ENCODE data around the gene MACO1.

The MACO1 gene

DNA sequence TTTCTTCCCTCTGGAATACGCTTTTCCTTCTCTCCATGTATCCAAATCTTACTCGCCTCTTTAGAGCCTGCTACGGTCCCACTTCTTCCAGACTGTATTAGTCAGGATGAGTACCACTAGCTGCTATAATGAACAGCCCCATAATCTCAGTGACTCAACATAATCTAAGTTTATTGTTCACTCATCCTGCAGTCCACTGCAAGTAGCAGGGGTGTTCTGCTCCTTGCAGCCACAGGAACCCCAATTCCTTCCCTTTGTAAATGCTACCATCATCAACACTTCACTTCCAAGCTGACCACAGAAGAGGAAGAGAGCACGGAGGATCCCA lies 94.6 kb downstream of the MACO1 start:
- no peak for DNase-seq

DNA sequence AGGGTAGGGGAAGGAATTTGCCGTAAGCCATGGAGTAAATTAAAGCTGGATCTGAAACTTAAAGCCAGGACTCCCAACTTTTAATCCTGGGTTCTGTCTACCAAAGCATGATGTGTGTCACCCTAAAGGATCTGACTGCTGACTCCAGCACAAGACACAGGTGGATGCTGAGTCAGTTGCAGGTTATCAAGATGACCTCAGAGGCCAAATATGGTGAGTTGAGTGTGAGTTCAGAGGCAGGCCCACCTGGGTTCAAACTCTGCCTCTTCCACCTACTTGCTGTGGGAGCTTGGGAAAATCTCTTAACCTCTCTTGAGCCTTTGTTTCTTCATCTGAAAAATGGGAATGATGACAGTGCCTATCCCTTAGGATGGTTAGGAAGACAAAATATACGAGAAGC lies 96.1 kb downstream of the MACO1 start:
- no peak for DNase-seq

DNA sequence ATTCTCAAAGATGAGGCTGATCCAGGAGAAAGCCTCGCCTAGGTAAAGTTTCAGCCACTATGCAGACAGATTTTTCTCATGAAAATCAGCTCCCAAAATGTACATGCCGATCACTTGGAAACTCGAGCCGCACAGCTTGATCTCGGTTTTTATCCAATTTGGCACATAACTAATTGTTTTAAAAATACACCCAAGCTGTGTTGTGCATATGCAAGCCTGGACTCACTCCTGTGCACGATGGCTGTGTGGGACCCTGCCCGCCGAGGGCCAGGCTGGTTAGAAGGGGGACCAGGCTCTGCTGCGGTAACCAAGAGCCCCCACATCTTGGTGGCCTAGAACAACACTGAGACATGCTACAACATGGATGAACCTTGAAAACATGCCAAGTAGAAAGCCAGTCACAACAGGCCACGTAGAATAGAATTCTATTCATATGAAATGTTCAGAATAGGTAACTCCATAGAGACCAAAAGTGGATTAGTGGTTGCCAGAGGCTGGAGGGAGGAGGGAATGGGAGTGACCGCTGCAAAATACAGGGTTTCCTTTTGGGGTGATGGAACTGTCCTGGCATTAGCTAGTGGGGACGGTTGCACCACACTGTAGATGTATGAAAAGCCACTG lies 96.6 kb downstream of the MACO1 start:
- DNase-seq: no peak

DNA sequence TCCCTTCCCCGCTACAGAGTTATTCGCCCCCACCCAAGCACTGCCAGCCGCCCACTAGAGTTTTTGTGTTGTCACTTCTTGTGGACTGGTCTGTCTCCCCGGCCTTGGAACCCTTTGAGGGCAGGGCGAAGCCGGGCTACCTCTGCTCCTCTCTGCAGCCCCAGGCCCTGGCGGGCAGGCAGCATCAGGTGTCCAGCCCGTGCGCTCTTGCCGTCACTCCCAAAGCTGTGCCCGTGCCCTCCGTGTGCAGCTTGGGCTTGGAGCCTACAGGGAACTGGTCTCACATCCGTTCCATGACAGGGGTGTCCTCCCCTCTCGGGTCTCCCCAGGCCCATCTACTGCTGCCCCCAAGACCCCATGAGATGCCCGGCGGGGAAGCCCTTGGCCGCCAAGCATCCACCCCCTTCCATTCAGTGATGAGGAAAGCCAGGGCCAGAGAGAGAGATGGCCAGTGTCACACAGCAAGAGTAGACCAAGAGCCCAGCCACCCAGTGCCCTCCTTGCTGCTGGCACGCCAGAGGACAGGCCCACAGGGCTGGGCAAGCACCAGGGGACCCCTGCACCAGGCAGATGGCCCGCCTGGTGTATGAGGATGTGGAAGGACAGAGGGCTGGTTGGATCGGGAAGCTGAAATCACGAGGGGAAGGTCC lies 97.4 kb downstream of the MACO1 start:
- no peak for DNase-seq

DNA sequence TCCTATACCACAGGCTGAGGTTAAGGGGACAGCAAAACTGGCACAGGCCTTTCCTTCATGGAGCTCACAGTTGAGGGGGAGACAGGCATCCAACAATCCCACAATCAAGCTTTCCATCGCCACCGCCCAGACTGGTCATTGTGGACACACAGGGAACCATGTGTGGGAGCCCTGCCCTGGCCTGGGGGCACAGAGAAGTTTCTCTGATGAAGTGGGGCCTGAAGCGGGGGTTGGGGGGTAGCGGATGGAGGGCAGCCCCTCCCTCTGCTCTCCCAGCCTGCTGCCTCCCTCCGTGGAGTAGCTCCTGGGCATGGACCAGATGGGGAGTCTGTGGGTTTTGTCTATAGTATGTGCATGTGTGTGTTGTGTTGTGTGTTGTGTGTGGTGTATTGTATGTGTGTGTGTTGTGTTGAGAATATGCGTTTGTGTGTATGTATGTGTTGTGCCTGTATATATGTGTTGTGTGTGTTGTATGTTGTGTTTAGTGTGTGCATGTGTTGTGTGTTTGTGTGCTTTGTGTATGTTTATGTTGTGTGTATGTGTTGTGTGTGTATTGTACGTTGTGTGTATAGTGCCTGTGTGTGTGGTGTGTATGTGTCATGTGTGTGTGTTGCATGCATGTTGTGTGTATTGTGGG lies 98.3 kb downstream of the MACO1 start:
- no peak for DNase-seq

DNA sequence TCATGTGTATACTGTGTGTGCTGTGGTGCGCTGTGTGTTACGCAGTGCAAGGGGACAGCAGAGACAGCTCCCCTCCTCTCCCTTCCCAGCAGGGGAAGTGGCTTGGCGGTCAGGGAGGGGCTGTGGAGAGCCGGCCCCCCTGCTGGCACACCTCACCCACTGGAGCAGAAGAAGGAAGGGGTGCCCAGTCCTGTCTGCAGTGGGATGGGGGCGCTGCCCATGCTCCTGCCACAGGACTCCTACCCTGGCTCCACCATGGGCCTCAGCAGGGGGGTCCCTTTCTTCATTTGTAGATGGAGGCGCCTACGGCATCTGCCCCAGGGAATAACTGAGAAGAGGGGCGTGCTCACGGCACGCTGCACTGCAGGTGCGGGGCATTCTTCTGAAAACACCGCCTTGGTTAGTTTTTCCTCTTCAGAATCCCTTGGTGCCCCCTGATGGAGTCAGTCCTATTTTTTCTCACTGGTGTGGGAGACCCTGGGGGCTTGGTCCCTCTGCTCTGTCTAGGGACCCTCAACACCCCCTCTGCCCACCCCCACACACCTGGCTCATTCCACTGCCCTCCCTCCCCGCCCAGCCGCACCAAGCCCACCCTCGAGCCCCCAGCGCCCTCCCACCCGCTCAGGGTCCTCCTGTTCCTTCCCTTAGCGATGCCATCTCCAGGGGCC lies 99.0 kb downstream of the MACO1 start:
- DNase-seq: no peak

DNA sequence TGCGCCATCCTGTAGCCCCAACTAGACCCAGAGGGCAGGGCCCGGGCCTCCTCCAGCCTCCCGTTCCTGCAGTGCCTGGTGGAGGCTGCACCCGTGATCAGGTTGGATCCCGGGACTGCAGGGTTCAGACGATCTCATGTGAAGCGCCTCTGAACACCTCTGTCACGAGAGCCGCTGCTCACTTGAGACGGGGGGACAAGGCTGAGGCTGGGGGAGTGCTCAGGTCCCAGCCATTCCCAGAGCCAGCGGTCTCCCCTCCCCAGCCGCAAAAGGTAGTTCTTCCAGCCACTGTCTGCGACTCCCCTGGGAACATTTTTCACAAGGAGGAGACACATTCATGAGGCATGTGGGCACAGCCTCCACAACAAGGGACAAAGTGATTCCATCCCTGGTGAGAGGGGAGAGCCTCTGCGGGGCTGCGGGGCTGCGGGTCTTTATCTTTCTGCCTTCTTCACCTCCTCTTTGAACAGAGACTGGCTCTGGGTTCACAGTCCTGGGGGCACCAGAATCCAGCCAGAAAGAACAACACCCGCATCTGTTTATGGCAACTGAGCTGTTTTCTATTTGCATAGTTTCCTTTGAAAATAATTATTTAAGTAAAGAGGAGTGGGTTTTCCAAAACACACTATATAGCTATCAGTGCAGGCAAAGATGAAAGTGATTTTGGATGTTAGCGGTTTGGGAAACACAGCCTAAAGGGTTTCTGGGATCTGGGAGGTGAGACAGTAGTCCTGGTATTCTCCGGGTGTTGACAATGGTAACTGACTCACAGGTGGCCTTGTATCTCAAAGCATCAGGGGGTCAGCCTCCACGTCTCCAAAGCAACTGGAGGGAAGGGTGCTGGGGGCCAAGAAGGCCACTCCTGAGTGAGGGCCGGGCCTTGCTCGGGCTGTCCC lies 99.7 kb downstream of the MACO1 start:
- DNase-seq: no peak

DNA sequence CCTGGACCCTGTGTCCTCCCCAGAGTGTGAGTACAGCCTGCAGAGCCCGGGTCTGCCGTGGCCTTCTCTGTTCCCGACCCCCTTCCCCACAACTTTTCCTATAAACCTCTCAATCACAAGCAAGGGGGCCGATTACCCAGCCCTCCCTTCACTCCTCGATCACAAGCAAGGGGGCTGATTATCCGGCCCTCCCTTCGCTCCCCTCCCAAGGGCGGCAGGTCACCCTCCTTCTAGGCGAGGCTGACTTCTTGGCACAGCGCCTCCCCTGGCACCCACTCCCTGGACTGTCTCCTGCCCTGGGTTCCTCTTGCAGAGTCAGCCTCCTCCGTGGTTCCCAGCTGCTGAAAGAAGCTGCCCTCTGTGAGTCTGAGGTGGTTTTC lies 100.4 kb downstream of the MACO1 start:
- no peak for DNase-seq

DNA sequence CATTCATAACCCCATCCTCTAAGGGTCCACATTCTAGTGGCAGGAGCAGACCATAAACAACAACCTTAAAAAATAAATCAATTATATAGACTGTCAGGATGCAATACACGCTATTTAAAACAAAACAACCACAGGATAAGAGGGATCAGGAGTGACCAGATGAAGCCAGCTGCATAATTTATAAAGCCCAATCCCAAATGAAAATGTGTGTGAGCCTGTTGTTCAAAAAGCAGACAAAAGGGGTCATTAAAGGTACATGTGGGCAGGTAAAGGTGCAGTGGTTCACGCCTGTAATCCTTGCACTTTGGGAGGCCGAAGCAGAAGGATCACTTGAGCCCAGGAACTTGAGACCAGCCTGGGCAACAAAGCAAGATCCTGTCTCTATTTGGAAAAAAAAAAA lies 102.3 kb downstream of the MACO1 start:
- no peak for DNase-seq

DNA sequence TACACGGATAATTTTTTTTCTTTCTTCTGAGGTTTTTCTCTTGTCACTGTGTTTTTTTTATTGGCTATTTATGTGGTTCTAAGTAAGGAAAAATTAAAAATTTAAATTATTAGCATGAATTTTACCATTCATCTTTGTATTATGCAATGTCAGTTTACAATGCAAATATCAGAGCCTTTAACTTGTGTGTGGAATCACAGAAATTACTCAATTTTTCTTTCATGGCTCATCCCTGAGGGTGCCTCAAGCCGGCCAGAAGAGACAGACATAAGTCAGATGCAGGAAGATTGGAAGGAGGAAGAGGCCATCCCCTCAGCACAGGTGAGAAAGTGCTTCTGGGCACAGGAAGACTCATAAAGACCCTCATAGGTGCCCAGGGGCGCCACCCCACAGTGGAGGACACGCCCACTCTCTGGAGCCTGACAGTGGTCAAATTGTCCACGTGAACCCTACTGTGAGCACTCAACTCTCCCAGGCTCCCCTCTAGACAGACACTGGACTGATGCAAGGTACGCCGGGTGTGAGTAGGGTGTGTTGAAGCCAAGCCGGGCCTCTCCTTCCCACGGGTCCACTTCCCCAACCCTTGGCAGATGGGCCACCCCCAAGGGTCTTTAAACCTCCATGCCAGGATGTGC lies 103.2 kb downstream of the MACO1 start:
- DNase-seq: no peak

DNA sequence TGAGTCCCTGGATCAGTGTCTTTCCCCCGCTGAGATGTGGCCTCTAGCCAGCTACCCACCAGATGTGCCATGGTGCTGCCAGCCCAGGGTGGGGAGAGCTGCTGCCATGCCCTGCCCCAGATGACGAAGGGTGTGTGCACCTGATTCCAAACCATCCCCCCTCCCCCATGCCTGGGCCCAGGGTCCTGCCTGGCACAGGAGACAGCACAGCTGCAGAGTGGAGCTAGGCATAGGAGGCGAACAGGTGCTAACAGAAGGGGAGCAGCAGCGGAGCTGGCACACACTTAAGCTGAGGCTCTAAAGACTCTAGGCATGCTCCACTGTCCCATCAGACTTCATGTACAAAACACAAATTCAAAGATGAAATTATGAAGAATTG lies 103.7 kb downstream of the MACO1 start:
- no peak for DNase-seq

DNA sequence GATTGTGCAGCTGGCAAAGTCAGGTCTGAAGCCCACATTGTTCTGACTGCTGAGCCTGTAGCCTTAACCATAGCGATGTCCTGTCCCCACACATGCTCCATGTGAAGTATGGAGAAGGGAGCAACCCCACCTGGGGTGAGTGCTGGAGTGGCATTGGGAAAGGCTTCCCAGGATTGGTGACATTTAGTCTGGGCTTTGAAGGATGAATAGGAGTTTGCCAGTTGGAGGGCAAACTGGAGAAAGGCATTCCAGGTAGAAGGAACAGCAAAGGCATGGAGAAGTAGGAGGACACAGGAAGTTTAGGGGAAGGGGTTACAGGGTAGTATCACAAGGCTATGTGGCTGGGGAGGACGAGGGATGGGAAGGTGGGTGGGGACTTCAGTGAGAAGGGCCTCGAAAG lies 105.4 kb downstream of the MACO1 start:
- DNase-seq: no peak

DNA sequence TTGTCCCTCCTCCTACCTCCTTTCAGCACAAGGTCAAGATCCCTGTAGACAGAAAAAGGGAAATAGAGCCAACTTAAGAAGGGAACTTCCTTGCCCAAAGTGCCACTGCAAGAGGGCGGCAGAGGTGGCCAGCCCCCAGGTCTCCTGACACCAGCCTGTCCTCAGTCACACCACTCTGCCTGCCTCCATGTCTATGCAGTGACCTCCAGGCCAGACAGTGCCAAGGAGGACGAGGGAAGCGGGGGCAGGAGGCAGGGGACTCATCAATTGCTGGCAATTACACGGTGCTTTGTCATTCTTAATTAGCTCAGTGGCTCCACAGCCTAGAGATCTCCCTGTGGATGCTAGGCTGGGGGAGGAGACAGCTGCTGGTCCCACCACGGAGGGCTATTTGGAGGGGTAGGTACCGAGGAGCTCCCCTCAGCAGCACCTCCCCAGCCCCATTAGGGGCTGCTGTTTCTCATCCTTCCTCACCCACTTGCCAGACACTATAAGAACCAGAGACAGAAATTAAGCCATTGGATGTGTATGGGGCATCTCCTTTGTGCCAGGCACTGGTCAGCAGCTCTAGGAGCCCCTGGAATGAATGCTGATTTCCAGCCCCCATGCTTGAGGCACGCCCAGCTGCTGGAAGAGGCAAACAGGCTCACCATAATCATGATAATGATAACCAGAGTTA lies 106.6 kb downstream of the MACO1 start:
- no peak for DNase-seq

DNA sequence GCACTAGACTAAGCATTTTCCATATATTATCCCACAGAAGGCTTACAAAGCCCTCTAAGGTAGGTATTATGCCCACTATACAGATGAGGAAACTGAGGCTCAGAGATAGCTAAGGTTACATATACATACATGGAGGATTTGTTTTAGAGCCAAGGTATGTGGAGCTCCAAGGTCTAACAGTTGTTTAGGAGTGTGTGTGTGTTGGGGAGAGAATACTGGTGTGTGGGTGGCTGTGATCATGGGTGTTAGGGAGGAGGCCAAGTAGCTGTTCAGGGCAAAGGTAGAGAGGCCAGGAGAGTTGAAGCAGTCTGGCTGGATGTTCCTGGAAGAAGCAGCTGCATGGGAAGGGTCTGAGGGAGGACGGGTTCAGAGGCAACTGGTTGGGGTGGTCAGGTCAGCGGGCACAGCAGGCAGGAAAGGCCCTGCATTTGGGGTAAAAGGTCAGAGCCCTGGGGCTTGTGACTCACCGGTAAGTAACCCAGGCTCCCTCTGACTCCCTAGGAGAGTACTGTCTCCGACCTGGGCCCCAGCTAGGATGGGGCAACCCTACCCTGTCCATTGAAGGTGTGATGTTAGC lies 107.6 kb downstream of the MACO1 start:
- DNase-seq: no peak

DNA sequence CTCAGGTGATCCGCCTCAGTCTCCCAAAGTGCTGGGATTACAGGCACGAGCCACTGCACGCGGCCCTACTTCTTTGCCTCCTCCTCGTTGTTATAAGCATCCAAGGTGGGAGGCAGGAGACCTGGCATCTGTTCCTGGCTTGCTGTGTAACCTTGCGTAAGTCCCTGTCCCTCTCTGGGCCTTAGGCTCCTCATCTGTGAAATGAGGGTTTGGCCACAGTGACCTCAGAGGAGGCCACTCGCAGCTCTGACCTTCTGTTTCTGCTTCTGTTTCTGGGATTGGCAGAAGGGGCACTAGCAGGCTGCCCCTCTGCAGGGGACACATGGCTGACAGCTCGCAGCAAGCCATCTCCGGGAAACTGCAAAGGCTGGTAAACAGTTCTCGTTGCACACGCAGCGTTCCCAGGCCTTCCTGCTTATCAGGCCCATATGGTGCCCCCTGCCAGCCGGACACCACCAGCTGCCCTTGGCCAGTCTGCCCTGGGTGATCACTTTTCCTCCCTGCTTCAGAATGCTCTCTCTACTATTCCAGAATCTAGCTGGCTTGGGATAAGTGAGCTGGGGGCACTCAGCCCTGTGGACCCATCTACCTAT lies 110.1 kb downstream of the MACO1 start:
- DNase-seq: no peak

DNA sequence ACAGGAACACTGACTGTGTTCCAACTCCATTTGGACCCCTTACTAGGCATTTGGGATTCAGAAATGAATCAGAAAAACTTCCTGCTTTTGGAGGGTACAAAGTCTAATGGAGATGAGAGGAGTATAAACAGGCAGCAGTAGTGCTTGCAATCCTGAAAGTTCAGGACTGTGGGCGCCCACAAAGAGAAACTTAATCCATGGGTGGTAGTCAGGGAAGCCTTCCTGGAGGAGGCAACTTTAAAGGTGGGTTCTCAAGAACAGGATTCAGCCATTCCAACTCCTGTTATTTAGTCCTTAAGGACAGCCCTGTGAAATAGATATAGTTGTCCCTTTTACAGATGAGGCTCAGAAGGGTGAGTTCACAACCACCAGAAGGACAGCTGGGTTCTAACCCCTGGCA lies 110.7 kb downstream of the MACO1 start:
- no peak for DNase-seq

DNA sequence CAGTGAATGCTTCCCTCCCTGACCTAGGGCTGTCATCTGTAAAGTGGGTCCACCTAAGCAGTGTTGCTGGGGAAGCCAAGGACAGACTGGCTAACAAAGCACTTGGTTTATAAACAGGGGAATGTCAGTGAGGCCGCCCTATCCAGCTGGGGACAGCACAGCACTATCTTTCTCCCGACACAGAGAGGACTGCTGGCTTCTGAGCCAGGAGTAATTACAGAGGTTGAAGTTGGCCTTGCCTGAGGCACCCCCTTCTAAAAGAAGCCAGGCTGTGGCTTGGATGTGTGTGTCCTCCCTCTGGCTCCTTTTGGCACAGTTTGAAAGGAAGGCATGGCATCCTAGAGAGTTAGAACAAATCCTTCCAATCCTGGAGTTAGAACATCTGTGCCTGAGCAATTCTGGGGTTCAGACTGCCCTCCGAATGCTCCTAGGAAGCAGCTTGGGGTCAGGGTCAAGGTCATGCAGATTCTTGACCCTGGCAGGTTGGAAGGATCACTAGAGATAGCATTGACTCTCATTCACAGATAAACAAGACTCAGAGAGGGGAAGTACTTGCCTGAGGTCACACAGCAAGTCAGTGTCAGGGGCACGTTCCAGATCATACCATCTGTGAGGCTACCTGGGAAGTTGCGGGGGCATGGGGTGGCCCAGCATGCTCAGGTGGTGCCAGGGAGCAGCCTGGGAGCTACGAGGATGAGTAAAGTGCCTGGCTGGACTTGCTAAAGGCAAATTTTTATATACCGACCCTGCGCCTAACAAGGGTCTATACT lies 111.4 kb downstream of the MACO1 start:
- no peak for DNase-seq

DNA sequence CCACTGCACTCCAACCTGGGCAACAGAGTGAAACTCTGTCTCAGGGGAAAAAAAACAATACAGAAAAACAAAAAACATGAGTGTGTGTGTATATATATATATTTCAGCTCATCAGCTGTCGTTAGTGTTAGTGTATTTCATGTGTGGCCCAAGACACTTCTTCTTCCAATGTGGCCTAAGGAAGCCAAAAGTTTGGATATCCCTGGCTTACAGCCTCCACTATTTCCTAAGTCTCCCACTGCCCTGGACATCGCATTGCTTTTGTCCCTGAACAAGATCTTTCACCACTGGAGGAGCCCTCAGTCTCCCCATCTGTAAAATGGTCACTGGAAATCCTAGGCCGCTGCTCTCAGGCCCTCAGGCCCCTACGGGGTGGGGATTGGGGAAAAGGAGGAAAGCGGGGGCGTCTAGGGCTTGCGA lies 112.3 kb downstream of the MACO1 start:
- no peak for DNase-seq

DNA sequence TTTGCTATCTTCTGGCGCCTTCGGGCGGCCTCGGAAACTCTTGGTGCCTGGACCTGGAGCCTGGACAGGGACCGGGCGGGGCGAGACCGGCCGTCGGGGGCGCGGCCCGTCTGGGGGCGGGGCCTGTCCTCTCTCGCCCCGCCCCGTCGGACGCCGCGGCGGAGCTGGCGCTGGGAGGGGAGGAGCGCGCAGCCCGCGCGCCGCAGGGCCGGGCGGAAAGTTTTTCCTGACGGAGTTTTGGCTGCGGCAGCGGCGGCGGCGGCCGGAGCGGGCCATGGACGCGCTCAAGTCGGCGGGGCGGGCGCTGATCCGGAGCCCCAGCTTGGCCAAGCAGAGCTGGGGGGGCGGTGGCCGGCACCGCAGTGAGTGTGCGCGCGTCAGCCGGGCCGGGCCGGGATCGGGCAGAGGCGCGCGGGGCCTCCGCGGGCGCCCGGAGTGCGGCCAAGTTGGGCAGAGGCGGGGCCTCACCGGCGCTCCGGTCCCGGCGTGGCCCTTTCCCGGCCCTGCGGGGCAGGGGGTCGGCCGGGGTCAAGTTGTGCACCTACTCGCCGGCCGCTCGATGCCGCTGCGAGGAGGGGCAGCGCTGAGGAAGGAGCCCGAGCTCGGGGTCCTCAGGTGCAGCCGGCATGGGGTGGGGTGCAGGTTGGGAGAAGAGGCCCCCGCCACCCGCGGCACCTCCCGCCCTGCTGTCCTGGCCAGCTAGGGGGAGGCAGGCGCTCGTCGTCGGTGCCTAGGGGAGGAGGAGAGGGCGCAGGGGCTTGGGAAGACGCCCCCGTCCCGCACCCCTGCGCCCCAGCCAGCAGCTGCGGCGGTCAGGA lies 112.9 kb downstream of the MACO1 start, which contains the start of gene LDLRAP1:
TSS of gene LDLRAP1 (plus strand) at position 182 of the 818 bp plus-strand sequence. CDS start at position 275, 93 bp downstream.
- DNase-seq: no peak
